SK-N-DZ (cell line): ENCODE data around the gene TMEM132D.

Experiments
- DNase-seq: peaks from one replicate; pipeline ENCODE4 v3.0.0-alpha.2; 2015; ENCODE audit warnings: low spot score

Gene TMEM132D

DNA sequence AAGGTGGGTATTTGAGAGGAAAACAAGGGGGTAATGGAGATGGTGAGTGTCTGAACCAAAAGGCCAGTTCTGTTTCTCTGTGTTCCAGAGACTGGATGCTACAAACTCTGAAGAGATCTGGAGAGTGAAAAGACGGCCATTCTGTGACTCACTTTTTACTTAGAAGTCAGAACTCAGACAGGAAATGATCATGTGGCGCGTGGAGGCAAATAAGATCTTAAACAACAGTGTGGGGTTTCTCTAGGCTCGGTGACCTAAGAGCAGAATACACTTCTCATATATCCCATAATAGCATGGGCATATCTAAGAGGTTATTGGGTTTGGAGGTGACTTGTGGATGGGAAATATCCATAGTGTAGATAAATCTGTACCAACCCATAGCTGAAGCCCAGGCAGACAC lies 463.5 kb downstream of the TMEM132D start:
- DNase-seq: no peak

DNA sequence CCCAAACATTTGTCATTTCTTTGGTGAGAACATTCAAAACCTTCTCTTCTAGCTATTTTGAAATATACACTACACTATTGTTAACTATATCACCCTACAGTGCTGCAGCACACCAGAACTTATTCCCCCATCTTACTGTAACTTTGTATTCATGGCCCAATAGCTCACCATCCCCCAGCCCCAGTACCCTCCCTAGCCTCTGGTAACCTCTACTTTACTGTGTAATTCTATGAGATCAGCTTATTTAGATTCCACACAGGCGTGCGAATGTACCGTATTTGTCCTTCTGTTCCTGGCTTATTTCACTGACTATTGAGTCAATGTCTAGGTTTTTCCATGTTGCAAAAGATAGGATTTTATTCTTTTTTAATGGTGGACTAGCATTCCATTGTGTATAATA lies 469.0 kb downstream of the TMEM132D start:
- DNase-seq: no peak

DNA sequence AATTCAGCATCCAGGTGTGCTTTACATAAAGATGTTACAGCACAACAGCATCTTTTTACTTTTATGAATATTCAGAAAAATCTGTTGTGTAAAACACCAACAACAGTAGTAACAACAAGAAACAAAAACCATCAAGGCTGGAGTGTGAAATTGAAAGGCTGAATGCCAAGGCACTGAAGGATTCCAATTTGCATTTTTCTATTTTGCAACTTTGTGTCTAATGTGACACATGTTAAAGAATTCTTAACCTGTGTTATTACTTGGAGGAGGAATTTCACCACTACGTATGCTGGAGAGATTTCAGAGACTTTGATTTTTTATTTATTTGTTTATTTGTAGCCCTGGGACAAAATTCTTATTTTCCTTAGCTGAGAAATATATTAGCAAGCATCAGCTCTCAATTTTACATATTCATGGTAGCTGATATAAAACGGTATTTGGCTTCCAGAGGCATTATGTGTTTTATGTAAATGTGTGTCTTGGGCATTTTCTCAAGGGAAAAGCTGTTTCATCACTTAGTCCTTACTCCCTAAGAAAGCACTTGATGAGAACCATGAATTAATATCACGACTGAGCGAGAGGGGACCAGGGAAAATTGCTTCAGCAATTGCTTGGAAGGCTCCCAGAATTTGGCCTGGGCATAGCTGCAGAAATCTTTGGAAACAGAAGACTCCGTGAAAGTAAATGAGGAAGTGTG lies 475.4 kb downstream of the TMEM132D start:
- no peak for DNase-seq

DNA sequence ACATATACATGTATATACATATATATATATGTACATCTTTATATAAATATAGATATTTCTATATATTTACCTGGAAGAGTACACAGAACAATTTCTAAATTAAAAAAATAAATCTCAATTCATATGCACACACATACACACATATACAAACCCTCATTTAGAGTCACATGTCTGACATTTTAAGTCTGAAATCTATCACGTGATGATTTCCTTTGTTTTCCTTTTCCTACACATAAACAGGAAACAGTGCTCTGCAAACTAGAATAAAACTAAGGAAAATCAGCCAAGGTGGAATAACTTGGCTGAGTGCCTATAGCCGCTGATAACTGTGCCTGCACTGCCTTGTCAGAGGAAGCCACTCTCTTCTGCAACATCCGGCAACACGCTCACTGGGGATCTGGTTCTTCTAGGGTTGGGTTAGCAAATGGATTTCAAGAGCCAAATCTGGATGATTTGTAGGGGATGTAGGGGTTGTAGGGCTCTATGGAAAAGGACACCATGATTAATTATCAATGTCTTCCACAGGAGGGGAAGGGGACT lies 480.7 kb downstream of the TMEM132D start:
- DNase-seq: no peak

DNA sequence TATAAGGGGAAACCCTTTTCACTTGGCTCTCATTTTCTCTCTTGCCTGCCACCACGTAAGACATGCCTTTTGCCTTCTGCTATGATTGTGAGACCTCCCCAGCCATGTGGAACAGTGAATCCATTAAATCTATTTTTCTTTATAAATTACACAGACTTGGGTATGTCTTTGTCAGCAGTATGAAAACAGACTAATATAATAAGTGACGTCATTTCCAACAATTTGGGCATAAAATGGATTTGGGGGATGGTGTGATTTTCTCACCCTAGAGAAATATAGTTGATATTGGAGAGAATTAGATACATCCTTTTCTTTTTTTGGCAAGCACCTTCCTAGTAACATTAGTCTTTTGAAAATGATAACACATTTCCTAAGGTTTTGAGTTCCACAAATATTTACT lies 490.5 kb downstream of the TMEM132D start:
- no peak for DNase-seq

DNA sequence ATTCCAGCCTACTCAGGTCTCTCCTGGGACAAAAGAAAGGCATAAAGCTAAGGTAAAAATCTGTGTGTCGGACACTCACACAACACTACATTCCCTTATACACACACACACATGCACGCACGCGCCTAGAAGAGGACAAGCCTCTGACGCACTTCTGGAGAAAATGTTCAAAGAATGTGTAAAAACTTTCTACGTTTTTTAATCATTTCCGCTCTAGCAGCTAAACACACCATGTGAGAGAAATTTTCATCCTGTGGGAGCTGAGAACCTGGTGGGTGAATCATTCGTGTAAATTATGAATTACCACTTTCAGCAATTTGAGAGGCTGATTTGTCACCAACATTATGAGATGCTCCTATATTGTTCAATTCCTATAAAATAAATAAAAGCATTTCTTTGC lies 494.5 kb downstream of the TMEM132D start:
- no peak for DNase-seq

DNA sequence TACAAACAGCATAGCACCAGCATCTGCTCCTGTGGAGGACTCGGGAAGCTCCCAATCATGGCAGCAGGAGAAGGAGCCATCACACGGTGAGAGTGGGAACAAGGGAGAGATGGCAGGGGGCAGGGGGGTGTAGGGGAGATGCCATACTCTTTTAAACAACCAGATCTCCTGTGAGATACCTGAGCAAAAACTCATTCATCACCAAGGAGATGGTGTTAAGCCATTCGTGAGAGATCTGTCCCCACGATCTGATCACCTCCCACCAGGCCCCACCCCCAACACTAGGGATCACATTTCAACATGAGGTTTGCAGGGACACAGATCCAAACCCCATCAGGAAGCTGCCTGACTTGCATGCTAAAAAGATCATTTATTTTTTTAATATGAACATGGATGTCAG lies 499.3 kb downstream of the TMEM132D start:
- no peak for DNase-seq

DNA sequence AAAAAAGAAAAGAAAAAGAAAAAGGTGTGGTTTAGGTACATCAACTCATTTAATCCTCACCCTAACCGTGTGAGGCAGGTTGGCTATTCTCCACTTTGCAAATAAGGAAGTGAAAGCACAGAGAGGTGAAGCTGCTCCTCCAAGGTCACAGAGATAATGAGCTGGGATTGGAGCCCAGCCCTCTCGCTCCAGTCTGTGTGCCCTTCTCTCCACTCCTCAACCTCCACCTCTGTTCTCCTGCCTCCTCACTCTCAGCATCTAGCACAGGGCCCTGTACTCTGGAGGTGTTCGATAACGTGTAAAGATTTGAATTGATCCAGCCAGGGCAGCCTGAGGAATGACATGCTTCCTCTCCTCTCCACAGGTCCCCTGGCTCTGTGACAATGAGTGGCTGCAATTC lies 502.3 kb downstream of the TMEM132D start:
- no peak for DNase-seq

DNA sequence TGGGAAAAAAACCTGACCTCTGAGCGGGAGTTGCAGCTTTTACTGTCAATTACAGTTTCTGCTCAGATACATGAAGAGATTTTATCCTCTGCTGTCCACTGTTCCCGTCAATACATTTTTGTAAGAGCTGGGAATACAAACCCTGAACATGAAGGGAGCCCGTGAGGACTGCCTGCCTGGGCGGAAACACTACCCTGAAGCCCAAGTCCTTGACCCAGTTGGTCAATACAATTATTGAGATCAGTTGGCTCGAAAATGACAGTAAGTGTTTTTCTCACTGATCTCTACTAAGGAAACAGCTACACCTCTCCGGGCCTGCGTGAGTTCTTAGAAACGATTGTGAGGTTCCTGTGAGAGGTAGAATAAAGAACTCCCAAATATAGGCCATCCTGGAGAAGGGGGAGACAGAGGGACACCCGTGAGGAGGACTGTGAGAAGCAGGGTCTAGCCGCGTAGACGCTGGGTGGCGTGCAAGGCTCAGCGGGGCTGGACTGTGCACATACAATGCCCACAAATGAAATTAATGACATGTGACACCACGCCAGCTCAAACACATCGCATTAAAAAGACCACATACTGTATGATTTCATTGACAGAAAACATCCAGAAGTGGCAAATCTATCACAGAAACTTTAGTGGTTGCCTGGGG lies 509.5 kb downstream of the TMEM132D start:
- peak; percentile 16 for DNase-seq

DNA sequence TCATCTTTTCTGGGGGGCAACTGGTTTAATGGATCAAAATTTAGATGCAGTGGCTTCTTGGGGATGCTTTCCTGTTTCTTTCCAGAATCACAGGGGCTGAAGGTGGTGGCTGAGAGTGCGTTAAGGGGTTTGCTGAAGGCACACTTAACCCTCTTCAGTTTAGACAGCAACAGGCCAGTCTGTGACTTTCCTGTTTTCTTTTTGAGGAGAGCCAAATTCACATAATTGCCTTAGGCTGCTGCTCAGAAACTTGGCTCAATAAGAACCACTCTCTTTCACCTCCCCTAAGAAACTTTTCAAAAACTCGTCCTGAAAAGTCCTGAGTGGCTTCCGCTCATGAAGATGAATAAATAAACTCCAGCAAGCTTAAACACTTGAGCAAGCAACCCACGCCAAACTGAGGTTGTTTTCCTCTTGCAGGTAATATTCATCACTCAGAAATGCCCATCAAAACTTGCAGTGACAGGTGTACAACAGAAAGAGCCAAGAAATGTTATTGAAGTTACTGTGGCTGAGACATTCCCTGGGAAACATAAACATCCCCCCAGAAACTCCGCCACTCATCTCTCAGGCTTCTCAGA lies 510.4 kb downstream of the TMEM132D start:
- DNase-seq: no peak

DNA sequence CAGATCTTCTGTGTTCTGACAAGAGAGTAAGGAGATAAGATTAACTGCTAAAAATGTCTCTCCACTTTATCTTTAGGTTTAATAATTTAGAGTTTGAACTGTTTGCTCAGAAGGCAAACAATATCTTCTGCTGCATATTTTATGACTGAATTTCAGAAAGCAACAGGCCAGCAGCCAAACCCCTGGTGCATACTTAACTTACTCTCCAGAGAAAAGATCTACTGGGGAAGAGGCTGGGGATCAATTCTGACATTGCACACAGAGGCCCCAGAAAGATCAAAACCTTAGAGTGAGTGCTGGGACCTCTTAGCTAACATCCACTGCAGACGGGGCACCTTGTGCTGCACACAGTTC lies 518.2 kb downstream of the TMEM132D start:
- no peak for DNase-seq

DNA sequence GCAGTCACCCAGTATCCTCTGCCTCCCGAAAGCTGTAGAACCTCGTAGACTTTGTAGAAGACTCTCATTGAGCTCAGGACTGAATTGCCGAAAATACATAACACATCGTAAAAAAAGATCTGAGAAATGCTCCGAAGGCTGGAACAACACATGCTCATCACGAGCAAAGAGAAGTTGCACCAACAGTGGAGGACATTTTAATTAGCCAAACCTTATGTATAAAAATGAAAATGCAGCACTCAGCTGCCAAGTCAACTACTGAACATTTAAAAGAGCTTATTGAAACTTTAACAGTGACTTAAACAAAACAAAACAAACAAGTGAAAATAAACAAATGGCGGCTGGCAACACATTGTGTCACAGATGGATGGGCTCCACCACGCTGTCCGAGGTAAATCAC lies 519.9 kb downstream of the TMEM132D start:
- no peak for DNase-seq

DNA sequence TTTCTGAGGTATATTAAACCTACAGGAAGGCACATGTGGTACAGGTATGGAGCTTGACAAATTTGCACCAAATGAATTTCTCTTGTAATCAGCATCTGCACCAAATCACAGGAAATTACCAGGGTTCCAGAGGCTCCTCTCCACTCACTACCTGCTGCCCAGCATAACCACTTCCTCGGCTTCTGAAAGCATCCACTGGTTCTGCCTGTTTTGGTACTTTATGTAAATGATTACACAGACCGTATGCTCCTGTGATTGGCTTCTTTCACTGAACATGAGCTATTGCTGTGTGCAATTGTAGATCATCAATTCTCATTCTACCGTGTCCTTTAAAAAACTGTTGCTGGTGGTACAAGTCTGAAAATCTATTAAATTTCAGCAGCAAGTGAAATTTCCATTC lies 522.1 kb downstream of the TMEM132D start:
- DNase-seq: no peak

DNA sequence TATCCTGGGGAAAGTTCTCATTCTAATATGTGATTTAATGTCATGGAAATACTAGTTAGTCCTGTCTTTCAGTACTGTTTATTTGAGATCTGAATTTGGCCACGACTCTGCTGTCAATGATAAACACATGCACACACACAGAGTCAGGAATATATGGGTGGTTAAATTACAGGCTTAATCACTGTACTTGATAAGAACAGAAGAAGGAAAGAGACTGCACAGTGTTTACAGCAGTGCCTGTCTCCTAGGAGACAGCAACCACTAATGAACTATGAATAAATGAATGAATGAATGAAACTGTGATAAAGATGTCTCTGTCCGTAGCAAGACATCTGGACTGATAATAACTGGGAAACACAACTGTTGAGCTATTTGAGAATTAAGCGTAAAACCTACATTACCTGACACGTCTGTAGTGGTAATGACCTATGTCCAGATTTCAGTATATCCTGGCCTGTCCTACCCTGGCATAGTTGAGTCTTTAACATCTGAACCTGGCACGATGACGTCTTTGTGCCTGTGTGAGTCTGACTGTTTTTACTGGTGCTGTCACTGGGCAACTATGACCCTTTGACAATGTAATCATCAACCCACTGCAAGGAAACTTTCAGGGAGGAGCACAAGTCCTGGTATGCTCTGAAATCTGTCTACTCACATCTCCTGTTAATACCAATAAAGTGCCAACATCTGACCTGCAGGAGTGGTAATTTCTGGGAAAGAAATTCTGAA lies 524.6 kb downstream of the TMEM132D start:
- no peak for DNase-seq

DNA sequence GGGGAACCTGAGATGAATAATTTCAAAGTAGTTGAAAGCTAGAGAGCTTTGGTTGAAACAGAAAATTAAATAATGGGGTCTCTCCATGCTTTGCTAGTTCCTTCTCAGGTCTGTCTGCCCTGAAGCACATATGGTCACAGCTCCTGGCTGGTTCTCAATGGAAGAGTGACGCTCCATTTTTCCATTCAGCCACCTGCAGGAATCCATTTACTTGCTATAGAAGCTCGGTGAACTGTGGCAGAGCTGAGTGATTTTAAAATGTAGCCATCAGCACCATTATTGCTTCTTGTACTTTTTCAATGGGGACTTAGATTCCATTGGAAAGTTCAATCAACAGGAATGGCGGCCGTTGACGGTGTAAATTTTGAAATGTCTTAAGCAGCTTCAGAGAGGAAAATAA lies 525.3 kb downstream of the TMEM132D start:
- DNase-seq: no peak

DNA sequence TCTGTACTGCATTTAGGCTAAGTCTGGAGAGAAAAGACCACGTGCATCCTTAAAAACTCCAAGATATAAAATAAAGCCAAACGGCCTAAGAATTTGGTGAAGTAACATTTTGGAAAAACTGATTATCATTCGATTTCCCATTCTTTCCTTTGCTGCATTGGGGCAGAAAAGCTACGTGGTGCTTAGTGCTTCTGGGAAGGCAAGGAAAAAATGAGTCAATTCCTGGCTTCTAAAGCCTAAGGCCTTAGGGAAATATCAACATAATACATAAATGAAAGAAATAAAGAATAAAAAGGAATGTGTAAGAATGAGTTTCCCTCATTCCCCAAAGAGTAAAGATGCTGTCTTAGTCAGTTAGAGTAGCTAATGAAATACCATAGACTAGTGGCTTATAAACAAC lies 530.1 kb downstream of the TMEM132D start:
- no peak for DNase-seq

DNA sequence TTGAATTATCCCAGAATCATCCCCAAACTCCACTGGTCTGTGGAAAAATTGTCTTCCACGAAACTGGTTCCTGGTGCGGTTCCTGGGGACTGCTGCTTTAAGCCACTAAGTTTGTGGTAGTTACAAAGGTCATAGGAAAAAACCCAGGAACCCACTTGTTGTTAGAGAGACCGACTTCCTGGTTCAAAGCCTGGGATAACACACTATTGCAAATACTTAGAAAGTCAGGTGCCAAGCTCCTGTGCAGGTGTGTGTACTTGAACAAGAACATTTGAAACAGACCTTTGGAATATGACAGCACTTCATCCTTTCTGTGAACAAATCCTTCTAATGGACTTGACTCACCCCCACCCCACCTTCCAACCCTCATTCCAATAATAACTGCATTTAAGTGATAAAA lies 530.9 kb downstream of the TMEM132D start:
- DNase-seq: no peak

DNA sequence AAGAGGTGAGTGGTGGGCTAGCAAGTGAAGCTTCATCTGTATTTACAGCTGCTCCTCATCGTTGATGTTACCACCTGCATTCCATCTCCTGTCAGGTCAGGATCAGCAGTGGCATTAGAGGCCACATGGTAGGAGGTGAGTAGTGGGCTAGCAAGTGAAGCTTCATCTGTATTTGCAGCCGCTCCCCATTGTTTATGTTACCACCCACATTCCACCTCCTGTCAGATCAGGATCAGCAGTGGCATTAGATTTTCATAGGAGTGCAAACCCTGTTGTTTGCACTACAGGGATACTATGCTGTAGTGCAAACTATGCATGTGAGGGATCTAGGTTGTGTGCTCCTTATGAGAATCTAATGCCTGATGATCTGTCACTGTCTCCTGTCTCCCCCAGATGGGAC lies 531.5 kb downstream of the TMEM132D start:
- DNase-seq: no peak

DNA sequence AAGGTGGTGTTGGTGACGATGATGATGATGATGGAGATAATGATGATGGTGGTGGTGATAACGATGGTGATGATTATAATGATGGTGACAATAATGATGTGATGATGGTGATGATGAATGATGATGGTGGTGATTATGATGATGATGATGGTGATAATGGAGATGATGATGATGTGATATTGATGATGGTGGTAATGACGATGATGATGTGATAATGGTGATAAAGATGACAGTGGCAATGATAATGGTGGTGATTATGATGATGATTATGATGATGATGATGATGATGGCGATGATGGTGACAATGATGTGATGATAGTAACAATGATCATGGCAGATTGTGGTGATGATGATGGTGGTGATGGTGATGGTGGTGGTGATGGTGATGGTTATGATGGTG lies 532.6 kb downstream of the TMEM132D start:
- no peak for DNase-seq

DNA sequence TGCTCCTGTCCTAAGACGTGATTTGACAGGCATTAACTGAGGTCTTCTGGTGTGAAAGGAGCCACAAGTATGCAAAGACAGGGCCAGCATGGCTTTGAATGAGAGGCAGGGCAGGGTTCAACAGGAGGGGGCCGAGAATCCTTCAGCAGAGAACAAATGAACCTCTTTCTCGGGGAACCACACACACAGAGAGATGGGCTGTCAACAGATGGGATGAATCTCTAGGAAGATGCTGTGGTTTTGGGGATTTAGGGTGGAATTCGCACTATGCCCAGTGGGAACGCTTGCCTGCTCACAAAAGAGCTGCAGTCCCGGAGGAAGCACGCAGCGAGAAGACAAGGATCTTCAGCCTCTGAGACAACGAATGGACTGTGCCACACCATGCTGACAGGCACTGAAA lies 537.2 kb downstream of the TMEM132D start:
- DNase-seq: no peak

DNA sequence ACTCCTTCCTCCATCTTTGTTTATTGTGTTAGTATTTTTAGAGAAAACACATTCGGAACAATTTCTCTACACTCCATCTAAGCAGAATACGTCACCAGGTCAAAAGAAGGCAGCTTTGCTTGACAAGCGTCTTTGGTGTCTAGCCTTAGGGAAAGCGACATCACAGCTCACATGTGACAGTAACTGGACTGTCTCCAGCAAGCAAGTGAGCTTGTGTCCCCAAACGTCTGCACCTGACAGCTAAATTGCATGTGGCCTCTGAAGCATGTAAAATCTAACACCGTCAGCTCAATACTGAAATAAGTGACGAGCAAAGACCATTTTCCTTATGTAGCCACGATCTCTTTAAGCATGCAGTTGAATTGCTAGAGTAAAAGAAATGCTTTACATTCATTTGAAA lies 540.8 kb downstream of the TMEM132D start:
- DNase-seq: no peak

DNA sequence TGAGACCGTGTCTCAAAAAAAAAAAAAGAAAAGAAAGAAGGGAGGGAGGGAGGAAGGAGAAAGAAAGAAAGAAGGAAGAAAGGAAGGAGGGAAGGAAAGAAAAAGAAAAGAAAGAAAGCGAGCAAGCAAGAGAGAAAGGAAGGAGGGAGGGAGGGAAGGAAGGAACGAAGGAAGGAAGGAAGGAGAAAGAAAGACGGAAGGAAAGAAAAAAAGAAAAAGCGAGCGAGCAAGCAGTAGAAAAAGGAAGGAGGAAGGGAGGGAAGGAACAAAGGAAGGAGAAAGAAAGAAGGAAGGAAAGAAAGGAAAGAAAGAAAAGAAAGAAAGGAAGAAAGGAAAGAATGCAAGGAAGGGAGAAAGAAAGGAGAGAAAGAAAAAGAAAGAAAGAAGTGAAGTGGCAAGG lies 546.6 kb downstream of the TMEM132D start:
- no peak for DNase-seq

DNA sequence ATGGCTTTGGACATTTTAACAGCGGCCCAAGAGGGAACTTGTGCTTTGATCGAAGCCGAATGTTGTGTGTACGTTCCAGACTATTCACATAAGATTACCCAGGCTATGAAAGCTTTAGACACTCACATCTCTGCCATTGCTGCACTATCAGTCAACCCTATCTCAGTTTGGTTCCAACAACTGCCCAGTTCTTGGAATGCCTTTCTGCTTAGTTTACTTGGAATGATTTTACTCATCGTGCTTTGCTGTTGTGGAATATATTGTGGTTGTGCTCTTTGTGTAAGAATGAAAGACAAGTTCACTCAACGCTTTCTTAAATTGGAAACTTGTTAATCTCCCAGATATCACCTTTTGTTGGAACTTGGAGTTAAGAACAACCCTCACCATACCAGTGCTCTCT lies 552.3 kb downstream of the TMEM132D start:
- no peak for DNase-seq
